Measurements from ENCODE around the gene CMA1. TPM values are rescaled to one million over a fixed set of nuclear protein-coding genes. Genes with fewer than 3 reads are reported as not detected.

The CMA1 gene
- total and polyA plus RNA-seq, 2 experiments from 2014 or later, result not detected

DNA sequence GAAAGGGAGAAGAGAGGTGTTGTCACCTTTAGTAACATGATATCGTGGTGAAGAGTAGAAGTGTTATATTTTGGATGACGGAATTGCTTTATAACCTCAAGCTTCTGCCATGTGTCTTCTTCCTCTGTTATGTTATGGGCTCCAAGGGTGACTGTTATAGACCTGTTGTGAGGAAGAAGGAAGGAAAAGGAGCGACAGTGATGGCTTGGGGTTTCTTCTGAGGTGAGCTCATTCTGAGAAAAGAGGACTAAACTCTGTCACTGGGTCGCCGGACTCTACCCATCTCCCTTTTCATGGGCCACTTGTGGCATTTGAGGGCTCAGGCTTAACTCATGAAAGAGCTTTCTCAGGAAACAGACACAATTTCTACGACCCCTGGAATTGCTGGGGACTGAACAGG is 1.6 kb downstream of the CMA1 start:
- Mint-ChIP-seq H3K4me1 (peaks cover 3% of the 10 kb centered on the region), H3K4me3 (no peak overlapping the region), H3K27me3 (ENCODE audit: insufficient read depth, low read depth, poor library complexity) (peaks cover 5% of the 10 kb centered on the region), H3K9me3 (no peaks in the 10 kb centered on the region), H3K36me3 (ENCODE audit: low read depth) (no peaks in the 10 kb centered on the region), H3K27ac (no peak overlapping the region)
- Histone ChIP-seq H3K27me3 (ENCODE audit: insufficient read depth) (no peaks in the 10 kb centered on the region), H3K4me3 (no peak overlapping the region), H3K79me2 (replicated peaks; ENCODE audit: insufficient read depth) (no peaks in the 10 kb centered on the region), H3K36me3 (ENCODE audit: insufficient read depth) (no peaks in the 10 kb centered on the region), H3K4me1 (ENCODE audit: insufficient read depth) (0 out of 2 replicates have a peak, but pooled peaks cover 5% of the 10 kb centered on the region), H3K27ac (ENCODE audit: low read depth) (no peak overlapping the region), H3F3A (replicated peaks; ENCODE audit: low read depth) (no peaks in the 10 kb centered on the region), H3K9me2 (ENCODE audit: insufficient read depth) (peaks cover 18% of the 10 kb centered on the region), H3K4me2 (no peak overlapping the region), H4K20me1 (replicated peaks; ENCODE audit: insufficient read depth) (no peaks in the 10 kb centered on the region), H2AFZ (no peak overlapping the region)
- DNase-seq (ENCODE audit: low spot score), result no peak
- TF ChIP-seq CREB1 (CRISPR knock-in tag; IDR thresholded peaks at IDR 0.05; ENCODE audit: low read depth) (no peak), JUNB (IDR thresholded peaks at IDR 0.05; ENCODE audit: unreplicated experiment) (no peak)
- TF ChIP-seq, protein P1, sequence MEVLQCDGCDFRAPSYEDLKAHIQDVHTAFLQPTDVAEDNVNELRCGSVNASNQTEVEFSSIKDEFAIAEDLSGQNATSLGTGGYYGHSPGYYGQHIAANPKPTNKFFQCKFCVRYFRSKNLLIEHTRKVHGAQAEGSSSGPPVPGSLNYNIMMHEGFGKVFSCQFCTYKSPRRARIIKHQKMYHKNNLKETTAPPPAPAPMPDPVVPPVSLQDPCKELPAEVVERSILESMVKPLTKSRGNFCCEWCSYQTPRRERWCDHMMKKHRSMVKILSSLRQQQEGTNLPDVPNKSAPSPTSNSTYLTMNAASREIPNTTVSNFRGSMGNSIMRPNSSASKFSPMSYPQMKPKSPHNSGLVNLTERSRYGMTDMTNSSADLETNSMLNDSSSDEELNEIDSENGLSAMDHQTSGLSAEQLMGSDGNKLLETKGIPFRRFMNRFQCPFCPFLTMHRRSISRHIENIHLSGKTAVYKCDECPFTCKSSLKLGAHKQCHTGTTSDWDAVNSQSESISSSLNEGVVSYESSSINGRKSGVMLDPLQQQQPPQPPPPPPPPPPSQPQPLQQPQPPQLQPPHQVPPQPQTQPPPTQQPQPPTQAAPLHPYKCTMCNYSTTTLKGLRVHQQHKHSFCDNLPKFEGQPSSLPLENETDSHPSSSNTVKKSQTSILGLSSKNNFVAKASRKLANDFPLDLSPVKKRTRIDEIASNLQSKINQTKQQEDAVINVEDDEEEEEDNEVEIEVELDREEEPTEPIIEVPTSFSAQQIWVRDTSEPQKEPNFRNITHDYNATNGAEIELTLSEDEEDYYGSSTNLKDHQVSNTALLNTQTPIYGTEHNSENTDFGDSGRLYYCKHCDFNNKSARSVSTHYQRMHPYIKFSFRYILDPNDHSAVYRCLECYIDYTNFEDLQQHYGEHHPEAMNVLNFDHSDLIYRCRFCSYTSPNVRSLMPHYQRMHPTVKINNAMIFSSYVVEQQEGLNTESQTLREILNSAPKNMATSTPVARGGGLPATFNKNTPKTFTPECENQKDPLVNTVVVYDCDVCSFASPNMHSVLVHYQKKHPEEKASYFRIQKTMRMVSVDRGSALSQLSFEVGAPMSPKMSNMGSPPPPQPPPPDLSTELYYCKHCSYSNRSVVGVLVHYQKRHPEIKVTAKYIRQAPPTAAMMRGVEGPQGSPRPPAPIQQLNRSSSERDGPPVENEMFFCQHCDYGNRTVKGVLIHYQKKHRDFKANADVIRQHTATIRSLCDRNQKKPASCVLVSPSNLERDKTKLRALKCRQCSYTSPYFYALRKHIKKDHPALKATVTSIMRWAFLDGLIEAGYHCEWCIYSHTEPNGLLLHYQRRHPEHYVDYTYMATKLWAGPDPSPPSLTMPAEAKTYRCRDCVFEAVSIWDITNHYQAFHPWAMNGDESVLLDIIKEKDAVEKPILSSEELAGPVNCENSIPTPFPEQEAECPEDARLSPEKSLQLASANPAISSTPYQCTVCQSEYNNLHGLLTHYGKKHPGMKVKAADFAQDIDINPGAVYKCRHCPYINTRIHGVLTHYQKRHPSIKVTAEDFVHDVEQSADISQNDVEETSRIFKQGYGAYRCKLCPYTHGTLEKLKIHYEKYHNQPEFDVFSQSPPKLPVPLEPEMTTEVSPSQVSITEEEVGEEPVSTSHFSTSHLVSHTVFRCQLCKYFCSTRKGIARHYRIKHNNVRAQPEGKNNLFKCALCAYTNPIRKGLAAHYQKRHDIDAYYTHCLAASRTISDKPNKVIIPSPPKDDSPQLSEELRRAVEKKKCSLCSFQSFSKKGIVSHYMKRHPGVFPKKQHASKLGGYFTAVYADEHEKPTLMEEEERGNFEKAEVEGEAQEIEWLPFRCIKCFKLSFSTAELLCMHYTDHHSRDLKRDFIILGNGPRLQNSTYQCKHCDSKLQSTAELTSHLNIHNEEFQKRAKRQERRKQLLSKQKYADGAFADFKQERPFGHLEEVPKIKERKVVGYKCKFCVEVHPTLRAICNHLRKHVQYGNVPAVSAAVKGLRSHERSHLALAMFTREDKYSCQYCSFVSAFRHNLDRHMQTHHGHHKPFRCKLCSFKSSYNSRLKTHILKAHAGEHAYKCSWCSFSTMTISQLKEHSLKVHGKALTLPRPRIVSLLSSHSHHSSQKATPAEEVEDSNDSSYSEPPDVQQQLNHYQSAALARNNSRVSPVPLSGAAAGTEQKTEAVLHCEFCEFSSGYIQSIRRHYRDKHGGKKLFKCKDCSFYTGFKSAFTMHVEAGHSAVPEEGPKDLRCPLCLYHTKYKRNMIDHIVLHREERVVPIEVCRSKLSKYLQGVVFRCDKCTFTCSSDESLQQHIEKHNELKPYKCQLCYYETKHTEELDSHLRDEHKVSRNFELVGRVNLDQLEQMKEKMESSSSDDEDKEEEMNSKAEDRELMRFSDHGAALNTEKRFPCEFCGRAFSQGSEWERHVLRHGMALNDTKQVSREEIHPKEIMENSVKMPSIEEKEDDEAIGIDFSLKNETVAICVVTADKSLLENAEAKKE (CRISPR knock-in tag; IDR thresholded peaks at IDR 0.05), result no peak
- TF ChIP-seq, protein P2, sequence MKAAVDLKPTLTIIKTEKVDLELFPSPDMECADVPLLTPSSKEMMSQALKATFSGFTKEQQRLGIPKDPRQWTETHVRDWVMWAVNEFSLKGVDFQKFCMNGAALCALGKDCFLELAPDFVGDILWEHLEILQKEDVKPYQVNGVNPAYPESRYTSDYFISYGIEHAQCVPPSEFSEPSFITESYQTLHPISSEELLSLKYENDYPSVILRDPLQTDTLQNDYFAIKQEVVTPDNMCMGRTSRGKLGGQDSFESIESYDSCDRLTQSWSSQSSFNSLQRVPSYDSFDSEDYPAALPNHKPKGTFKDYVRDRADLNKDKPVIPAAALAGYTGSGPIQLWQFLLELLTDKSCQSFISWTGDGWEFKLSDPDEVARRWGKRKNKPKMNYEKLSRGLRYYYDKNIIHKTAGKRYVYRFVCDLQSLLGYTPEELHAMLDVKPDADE (IDR thresholded peaks at IDR 0.05), result no peak
- TF ChIP-seq, protein P3, sequence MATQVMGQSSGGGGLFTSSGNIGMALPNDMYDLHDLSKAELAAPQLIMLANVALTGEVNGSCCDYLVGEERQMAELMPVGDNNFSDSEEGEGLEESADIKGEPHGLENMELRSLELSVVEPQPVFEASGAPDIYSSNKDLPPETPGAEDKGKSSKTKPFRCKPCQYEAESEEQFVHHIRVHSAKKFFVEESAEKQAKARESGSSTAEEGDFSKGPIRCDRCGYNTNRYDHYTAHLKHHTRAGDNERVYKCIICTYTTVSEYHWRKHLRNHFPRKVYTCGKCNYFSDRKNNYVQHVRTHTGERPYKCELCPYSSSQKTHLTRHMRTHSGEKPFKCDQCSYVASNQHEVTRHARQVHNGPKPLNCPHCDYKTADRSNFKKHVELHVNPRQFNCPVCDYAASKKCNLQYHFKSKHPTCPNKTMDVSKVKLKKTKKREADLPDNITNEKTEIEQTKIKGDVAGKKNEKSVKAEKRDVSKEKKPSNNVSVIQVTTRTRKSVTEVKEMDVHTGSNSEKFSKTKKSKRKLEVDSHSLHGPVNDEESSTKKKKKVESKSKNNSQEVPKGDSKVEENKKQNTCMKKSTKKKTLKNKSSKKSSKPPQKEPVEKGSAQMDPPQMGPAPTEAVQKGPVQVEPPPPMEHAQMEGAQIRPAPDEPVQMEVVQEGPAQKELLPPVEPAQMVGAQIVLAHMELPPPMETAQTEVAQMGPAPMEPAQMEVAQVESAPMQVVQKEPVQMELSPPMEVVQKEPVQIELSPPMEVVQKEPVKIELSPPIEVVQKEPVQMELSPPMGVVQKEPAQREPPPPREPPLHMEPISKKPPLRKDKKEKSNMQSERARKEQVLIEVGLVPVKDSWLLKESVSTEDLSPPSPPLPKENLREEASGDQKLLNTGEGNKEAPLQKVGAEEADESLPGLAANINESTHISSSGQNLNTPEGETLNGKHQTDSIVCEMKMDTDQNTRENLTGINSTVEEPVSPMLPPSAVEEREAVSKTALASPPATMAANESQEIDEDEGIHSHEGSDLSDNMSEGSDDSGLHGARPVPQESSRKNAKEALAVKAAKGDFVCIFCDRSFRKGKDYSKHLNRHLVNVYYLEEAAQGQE (IDR thresholded peaks at IDR 0.05; ENCODE audit: unreplicated experiment), result no peak
- ATAC-seq, result no peak

All from GM23338 (cell line).